GM13977 (cell line): ENCODE data around the gene CACNA2D3.

Source experiments
- DNase-seq: peaks from one replicate; pipeline ENCODE4 v3.0.0; 2012; ENCODE audit warnings: low spot score
- CTCF ChIP-seq: IDR thresholded peaks from 2 replicates; pipeline ENCODE4 v1.5.1; 2012; ENCODE audit warnings: mild to moderate bottlenecking, control low read depth; ENCODE audit not compliant: insufficient read depth; ENCODE audit errors: extremely low read depth, missing control alignments
- in situ Hi-C: fragments of 300-500 bp; cut with MboI; formaldehyde crosslinking; loops from one replicate; pipeline ENCODE4 v1.12.0; 2022; ENCODE audit warnings: low sequenced_read_pairs, low pct_unique_long_range_greater_than_20kb, mixed read lengths, inconsistent platforms; ENCODE audit not compliant: unreplicated experiment

CACNA2D3 gene

GRCh38 chr3:54882129-54882833 is 759.9 kb downstream of the CACNA2D3 start:
- in situ Hi-C loops, result no loop called here
- DNase-seq, result no peak
- no peak for TF ChIP-seq CTCF

GRCh38 chr3:54888162-54888561 is 765.8 kb downstream of the CACNA2D3 start:
- TF ChIP-seq CTCF, result no peak
- in situ Hi-C loops, result no loop called here
- no peak for DNase-seq

- no peak for DNase-seq
- in situ Hi-C loops, result no loop called here
- TF ChIP-seq CTCF, result no peak
These were observed 766.5 kb downstream of the CACNA2D3 start for GRCh38 chr3:54888873-54889272.

GRCh38 chr3:54889731-54890130 is 767.4 kb downstream of the CACNA2D3 start:
- DNase-seq, result no peak
- in situ Hi-C loops, result no loop called here
- TF ChIP-seq CTCF, result no peak

GRCh38 chr3:54891540-54891897 is 769.2 kb downstream of the CACNA2D3 start:
- no peak for TF ChIP-seq CTCF
- in situ Hi-C loops, result no loop called here
- no peak for DNase-seq

- no peak for TF ChIP-seq CTCF
- in situ Hi-C loops, result no loop called here
- DNase-seq, result no peak
These were observed 769.8 kb downstream of the CACNA2D3 start for GRCh38 chr3:54892168-54892567.
